NCI-H510A treated with DMSO at 0.1 percent for 48 hours (cell line): ENCODE results near the gene IFITM2.

ENCODE experiments used
- DNase-seq: peaks from one replicate; lab custom pipeline; 2025; lab: John Stamatoyannopoulos, UW

The IFITM2 gene

DNA sequence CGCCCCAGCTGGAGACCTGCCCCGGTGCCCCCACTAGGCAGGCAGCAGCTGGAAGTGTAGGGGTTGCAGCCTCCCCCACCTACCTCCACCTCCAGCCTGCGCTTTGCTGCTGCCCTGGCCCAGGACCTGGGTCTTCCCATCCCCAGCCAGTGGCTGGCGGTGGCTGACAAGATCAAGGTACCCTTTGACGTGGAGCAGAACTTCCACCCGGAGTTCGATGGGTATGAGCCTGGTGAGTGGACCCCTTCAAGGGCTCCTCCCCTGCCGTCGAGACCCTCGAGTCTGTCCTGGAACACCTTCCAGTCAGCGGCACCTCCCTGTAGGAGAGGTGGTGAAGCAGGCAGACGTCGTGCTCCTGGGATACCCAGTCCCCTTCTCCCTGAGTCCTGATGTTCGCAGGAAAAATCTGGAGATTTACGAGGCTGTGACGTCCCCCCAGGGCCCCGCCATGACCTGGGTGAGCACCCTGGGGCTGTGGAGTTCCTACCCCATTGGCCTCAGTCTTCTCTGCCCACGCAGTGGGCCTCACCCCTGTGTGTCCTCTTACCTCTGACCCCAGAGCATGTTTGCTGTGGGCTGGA, 14.3 kb upstream of the IFITM2 start:
- DNase-seq: no peak

GRCh38 chr11:293852-294661, 13.6 kb upstream of the IFITM2 start:
- no peak for DNase-seq

DNA sequence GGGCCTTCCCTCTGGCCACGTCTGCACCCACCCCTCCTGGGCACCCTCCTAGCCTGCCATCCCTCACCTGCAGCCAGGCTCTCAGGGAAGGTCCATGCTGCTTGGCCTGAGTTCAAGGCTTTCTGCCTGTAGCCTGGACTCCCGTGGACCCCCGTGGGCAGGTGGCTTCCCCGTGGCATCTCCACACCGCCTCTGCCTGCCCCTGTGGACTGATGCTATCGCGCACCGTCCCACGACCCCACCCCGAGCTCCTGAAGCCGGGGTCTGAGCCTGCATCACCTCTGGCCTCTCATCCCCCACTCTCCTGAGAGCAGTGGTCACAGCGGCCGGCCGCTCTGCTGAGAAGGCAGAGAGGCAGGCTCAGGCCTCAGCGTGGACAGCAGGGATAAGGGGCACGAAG, 12.8 kb upstream of the IFITM2 start:
- DNase-seq: no peak

DNA sequence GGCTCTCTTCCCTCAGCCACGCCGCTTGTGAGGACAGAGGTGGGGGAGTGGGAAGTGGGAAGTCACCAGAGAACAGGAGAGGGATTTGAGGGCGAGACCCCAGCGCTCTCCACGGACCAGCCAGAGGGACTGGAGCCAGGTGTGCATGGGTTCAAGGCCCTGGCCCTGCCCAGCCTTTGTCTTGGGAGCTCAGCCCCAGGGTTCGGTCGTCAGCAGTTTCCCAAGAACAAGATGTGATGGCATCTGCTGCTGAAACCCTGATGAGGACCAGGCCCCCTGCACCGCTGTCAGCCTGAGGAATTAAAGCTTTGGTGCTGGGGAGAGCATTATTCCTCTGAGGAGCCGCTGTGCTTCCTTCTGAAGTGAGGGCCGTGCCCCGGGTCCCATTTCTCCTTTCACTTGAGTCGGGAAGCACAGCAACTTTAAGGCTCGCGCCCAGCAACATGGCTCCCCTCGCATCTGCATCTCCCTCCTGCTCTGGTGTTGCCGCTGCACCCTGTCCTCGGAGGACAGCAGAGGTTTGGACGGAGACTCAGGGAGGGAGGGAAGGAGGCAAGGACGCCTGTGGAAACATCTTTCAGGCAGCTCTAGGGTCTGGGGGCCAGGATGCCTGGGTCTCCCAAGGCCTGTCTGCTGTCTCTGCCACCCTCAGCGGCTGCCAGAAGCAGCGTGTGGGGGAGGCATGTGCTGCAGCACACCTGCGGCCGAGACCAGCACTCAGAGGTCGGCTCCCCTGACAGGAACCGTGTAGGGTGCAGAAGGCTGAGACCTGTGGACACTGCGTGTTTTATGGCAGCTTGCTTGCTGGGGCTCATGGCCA, 12.1 kb upstream of the IFITM2 start:
- DNase-seq: no peak

DNA sequence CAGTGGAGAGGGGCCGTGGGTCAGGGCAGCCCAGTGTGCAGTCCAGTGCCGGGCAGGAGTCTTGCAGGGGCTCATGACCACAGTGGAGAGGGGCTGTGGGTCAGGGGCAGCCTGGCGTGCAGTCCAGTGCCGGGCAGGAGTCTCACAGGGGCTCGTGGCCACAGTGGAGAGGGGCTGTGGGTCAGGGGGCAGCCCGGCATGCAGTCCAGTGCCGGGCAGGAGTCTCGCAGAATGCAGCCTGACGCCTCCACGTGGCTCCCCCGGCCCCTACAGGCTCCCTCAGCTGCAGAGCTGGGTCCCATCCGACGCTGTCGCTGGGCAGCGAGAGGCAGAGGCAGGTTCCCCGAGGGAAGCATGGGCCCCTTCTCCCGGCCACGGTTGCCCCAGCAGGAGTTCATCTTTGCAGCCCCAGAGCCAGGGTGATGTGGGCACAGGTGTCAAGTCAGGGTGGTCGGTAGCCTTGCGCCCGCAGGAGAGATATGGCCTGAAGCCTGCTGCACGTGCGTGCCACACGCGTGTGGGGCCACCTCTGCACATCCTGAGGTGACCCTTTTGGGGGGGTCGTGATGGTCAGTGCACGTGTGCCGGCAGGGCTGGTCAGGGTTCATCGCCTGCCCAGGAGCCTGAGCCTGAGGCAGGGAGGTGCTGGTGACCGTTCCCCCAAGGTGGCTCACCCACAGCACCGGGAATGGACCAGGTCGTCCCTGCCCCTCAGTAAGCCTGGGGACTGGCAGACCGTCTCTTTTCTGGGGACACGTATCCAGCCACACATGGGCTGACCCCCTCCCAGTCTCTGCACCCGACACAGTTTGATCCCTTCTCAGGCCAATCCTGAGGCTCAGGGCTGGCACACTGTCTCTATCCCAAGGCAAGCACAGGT, 11.2 kb upstream of the IFITM2 start:
- no peak for DNase-seq

DNA sequence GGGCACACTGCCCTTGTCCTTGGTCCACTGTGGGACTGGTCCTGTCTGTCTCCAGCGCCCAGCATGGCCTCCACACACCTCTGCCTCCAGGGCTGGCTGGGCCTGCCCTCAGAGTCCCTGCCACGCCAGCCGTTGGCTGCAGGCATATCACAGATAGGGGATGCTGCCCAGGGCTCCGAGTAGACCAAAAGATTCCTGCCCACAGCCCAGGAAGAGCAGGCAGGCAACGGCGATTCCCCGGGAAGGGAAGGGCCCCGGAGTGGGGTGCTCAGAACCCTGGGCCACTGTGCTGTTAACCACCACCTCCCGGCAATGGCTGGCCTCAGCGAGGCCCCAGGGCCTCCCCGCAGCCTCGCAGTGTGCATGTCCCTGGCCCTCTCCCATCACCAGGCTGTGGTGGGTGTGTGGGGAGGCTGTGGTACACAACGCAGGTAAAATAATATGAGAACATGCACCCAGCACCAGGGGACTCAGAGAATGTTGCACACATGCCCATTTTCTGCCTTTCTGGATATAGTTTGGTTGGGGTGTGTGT, 10.5 kb upstream of the IFITM2 start:
- no peak for DNase-seq

DNA sequence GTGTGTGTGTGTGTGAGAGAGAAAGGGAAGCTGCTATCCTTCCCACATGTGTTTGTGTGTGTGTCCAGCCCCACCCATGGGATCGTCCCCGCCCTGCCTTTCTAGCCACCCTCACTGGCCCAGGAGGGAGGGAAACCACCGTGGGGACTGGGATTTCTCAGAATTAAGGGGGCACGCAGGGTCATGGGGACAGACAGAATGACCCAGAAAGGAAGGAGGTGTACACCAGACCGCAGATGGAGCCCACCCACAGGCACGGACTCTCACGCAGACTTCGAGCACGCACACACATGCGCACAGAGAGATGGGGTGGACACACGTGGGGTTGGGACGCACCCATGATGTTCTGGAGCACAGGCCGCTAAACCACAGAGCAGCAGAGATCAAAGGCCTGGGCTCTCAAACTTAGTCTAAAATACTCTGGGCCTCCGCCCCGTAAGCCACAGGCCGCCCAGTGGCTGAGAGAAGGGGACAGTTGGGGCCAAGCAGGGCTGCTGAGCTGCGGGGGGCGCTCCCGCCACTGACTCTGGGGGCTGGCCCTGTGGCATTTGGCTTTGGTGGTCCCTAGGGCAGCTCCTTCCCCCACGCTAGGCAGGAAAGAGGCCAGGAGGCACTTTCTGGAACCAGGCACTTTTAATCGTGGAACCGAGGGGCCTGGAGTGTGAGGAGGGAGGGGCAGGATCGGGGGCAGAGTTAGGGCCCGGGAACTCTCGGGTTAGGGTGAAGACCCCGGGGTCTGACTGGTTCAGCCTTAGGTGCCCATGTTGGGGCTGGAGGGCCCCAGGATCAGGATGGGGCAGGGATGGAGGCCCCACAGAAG, 9.8 kb upstream of the IFITM2 start:
- no peak for DNase-seq

DNA sequence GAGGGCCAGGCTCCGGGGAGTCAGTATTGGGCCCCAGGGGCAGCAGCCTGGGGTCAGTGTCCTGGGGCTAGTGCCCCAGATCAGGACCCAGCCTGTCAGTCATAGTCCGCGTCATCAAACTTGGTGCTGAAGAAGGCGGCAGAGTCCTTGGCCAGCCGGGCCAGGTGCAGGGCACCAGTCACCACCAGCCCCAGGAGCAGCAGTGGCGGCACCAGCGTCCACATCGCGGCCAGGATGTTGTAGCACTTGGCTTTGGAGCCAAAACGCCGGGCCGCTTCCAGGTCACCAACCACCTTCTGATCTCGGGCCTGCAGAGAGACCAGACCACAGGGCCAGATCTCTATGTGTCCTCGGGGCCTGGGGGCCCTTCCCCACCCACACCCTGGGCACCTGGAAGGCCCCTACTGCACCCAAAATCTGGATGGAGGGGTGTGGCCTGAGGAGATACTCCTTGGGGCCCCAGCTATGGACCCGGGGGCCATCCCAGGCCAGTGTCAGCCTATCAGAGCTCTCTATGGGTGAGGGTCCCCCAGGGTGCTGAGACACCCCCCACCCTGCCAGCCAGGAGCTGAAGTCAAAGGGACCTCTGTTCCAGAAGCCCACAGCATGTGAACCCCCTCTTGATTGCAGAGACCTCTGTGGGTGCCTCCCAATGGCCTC, 9.1 kb upstream of the IFITM2 start:
- DNase-seq: no peak

GRCh38 chr11:299081-299891, 8.3 kb upstream of the IFITM2 start, which contains the start of gene IFITM5:
Gene IFITM5, minus strand, starts transcription at chr11:299526. Its CDS starts 36 bp downstream, at chr11:299490.
- DNase-seq: no peak

DNA sequence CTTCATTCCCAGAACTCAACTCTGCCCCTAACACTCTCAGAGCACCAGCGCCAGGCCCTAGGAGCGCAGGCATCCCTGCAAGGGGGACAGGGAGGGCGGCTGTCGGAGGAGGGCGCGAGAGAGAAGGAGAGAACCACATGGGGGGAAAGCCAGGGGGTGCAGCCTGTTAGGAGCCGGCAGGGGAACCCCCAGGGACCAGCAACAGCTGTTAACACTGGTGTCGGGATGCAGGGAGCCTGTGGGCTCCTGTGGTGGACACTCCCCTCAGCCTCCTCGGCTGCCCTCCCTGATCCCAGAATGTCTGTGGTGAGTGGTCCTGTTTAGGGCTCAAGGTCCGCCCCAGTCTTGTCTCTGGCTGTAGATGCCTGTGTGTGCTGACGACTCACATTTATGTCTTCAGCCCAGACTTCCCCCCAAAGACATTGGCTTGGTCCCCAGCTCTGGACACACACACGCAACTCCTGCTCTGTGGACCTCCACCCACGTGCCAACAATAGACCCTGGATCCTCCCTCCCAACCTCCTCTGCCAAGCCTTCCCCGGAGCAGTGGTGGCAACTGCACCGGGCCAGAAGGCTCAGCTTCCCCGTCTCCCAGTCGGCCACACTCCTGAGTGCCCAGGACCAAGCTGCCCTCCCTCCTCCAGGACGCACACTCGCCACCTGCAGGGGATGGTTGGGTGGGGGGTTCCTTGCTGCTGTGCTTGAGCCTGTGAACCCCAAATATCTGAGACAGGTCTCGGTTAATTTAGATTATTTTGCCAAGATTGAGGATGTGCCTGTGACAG, 7.5 kb upstream of the IFITM2 start:
- no peak for DNase-seq

GRCh38 chr11:303363-303762, 4.3 kb upstream of the IFITM2 start:
- DNase-seq: no peak

- no peak for DNase-seq
Observed at GRCh38 chr11:304061-304506, 3.5 kb upstream of the IFITM2 start.

- DNase-seq: no peak
Observed at GRCh38 chr11:304915-305843, 2.4 kb upstream of the IFITM2 start.

- no peak for DNase-seq
Observed at GRCh38 chr11:305844-306211, 1.8 kb upstream of the IFITM2 start.

DNA sequence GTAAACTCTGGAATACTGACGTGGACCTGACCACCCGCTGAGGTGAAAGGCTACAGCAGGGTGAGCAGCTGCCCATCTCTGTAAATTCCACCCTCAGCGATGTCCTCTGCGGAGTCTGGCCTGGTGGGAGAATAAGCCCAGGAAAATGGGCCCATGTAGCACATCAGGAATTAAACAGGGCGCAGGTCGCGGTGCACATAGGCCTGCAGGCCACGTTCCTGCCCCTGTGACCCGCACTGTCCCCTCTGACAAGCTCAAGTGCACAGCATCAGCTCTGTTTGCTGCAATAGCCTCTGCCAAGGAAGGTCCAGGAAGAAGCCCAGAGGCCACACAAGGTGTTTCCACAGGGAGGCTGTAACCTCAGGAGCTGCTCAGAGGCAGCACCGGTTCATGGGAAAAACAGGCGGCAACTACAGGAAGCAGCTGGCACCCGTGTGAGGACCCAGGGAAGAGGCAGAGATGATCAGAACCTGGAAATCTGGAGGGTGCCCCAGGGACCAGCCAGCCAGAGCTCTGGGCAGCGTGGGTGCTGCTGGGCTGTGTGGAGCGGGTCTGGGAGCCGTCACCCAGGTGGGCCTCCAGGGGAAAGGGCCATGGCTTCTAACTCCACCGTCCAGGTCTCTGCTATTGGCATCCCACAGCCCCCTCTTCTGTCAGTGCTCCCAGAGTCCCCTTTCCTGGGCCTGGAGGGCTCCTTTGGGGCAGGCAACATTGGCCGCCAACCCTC, 808 bp upstream of the IFITM2 start:
- DNase-seq: no peak
